IPS-15b (cell line): ENCODE results near the gene ABHD2.
A peak's percentile ranks its signal among the peaks of the same experiment; 100 is the strongest.

Source experiments
- H3K27me3 ChIP-seq: one replicate; pipeline ENCODE4 v1.6.1; 2013; ENCODE audit warnings: low read length; ENCODE audit not compliant: control insufficient read depth, insufficient read depth
- H3K36me3 ChIP-seq: one replicate; pipeline ENCODE4 v1.6.1; 2013; ENCODE audit warnings: low read length; ENCODE audit not compliant: control insufficient read depth, insufficient read depth
- H3K4me1 ChIP-seq: one replicate; pipeline ENCODE4 v1.6.1; 2013; ENCODE audit warnings: mild to moderate bottlenecking, low read length; ENCODE audit not compliant: control insufficient read depth, insufficient read depth
- H3K4me3 ChIP-seq: one replicate; pipeline ENCODE4 v1.5.1; 2013; ENCODE audit warnings: low read depth, low read length
- H3K9ac ChIP-seq: one replicate; pipeline ENCODE4 v1.6.1; 2013; ENCODE audit warnings: low read depth, mild to moderate bottlenecking, low read length
- H3K9me3 ChIP-seq: one replicate; pipeline ENCODE4 v1.6.1; 2013; ENCODE audit warnings: mild to moderate bottlenecking, low read length; ENCODE audit not compliant: control insufficient read depth, insufficient read depth

Gene ABHD2

DNA sequence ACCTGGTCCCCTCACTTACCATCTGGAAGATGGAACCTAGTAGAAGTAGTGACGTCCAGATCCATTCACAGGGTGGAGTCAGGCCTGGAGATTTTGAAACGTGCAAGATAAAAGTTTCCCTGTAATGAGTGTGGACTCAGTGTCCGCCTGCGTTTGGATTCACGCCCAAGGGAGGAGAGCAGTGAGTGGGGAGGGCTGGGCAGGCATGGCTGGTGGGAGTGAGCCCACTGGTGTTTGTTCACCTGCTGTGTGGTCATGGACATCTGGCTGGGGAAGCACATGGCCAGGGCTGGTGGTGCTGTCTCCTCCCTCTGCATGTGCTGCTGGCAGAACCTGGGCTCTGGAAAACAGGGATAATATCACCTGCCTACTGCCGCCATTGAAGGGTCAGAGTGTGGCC, 96.1 kb downstream of the ABHD2 start:
- Histone ChIP-seq H3K4me3 (no peak overlapping the region), H3K4me1 (no peaks in the 10 kb centered on the region), H3K9me3 (no peaks in the 10 kb centered on the region), H3K27me3 (no peaks in the 10 kb centered on the region), H3K36me3 (peaks cover 2% of the 10 kb centered on the region), H3K9ac (no peak overlapping the region)

DNA sequence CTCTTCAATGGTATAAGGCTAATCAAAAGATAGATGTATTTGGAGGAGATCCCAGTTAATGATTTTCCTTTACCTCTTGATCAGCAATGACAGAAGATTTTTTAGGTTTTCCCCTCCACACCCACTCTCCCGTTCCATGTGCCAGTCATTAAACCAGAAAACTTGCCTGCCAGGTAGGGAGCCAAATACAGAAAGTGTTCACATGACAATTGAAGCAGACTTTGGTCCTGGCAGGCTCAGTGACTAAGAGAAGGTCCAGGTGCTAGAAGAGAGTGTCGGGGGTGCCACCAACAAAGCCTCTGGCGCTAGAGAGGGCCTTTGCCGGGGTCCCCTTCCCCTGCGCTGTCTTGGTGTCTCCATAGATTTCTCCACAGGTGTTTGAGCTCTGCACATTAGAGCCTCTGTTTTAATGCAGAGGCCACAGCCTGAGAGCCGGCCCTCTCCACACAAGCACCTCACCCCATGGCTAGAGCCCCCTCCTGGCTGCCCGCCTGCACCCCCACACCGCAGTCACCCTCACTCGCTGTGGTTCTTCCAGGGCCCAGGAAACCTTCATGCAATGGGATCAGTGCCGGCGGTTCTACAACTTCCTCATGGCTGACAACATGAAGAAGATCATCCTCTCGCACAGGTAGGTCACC, 96.8 kb downstream of the ABHD2 start:
- Histone ChIP-seq H3K4me1 (no peaks in the 10 kb centered on the region), H3K9ac (no peak overlapping the region), H3K4me3 (no peak overlapping the region), H3K9me3 (no peaks in the 10 kb centered on the region), H3K36me3 (peaks cover 2% of the 10 kb centered on the region), H3K27me3 (no peaks in the 10 kb centered on the region)

DNA sequence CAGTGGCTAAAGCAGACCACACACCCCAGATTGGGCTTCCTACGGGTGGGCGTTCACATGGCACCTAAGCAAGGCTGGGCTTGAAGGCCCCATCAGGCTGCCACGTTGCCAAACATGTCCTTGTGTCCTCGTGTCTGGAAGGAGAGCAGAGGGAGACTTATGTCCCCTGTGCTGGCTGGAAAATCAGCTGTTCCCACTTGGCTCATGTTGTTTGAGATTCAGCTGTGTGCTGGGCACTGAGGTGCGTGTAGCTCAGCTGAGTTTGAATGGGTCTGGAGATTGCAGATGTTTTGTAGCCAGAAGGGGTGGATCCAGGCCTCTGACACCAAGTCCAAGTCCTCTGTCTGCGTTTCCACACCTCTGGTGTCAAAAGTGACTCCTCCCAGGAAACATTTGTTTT, 98.5 kb downstream of the ABHD2 start:
- no peaks in the 10 kb centered on the region for H3K27me3 ChIP-seq
- no peak overlapping the region for H3K9ac ChIP-seq
- H3K4me1 ChIP-seq = no peaks in the 10 kb centered on the region
- peaks cover 2% of the 10 kb centered on the region for H3K36me3 ChIP-seq
- H3K4me3 ChIP-seq = no peak overlapping the region
- no peaks in the 10 kb centered on the region for H3K9me3 ChIP-seq

DNA sequence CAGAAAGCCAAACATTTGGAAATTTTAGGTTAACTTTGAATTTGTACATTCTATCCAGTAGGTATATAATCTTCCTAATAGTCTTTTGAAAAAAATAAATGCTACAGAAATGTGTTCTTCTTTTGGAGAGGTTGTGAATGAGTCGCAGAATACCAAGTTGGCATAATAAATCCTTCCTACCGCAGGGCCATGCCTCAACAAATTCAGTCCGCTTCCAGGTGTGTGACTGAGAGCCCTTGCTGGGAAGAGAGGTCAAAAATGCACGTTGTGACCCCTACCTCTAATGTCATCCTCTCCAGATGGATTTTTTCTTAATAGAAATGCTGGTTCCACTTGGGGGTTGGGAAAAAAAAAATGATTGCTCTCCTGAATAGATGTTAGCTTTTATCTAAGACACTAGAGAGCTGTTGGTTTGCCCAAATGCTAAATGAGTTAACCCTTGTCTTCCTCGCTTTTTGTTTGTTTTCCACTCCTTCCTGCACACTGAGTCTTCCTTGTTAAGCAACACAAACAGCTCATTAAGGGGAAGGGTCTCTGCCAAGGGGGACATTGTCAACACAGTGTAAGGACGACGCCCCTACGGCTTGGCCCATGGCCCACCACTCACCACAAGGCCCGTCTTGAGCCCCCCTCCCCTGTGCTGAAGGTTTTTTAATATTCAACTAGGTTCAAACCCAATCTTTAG, 99.2 kb downstream of the ABHD2 start:
- H3K4me3 ChIP-seq = no peak overlapping the region
- H3K27me3 ChIP-seq = no peaks in the 10 kb centered on the region
- no peaks in the 10 kb centered on the region for H3K9me3 ChIP-seq
- peaks cover 2% of the 10 kb centered on the region for H3K36me3 ChIP-seq
- no peaks in the 10 kb centered on the region for H3K4me1 ChIP-seq
- no peak overlapping the region for H3K9ac ChIP-seq

DNA sequence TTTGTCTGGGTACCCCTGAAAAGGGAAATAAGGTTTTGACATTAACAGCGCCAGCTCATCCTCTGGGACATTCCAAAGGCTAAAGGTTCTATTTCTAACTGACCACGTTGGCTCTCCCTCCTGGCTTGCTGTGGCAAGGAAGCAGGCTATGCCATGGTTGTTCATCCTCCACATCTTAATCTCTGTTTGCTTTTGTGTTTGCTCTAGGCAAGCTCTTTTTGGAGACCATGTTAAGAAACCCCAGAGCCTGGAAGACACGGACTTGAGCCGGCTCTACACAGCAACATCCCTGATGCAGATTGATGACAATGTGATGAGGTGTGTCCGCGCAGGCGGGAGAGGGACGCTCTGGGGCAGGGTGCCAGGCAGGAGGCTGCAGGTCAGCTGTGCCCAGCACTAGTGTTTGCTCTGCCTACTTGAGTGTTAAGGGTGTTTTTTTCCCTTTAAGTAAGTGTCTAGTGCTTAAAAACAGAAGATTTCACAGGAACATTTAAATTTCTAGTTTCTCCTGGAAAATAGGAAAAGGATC, 99.8 kb downstream of the ABHD2 start:
- H3K9me3 ChIP-seq = no peaks in the 10 kb centered on the region
- H3K36me3 ChIP-seq = peaks cover 2% of the 10 kb centered on the region
- H3K27me3 ChIP-seq = no peaks in the 10 kb centered on the region
- no peak overlapping the region for H3K9ac ChIP-seq
- no peak overlapping the region for H3K4me3 ChIP-seq
- no peaks in the 10 kb centered on the region for H3K4me1 ChIP-seq

DNA sequence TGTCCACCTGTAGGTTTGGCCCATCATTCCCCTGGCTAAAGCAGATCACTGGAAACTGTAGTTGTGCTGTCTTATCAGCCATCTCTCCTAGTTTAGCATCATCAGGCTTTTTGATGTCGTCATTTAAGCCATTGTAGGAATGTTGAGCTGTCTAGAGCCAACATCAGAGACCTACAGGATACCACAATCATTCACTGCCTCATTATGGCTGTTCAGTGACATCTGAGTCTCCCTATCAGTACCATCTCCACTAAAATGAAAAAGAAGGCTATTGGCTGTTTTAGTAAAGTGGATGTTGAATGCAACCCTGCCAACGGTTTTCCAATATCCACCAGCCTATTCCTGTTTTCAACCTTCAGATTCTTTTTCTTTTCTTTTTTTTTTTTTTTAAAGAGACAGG, 103.9 kb downstream of the ABHD2 start:
- Histone ChIP-seq H3K4me3 (no peak overlapping the region), H3K27me3 (no peaks in the 10 kb centered on the region), H3K9ac (no peak overlapping the region), H3K36me3 (peaks cover 2% of the 10 kb centered on the region), H3K4me1 (no peaks in the 10 kb centered on the region), H3K9me3 (no peaks in the 10 kb centered on the region)

DNA sequence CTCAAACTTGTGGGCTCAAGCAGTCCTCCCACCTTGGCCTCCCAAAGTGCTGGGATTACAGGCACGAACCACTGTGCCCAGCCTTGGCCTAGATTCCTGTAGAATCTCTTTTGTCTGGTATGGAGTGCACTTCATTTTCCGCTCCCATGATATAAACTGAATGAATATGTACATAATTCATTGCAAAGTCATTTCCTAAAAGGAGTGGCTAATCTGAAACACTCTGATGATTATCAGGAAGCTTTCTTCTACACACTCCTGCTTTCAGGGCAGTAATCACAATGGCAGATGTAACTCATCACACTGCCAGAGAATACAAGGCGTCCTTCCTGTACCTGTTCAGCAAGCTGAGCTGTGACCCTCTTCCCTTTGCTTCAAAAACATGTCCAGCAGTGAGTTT, 104.5 kb downstream of the ABHD2 start:
- H3K9ac ChIP-seq = no peak overlapping the region
- H3K9me3 ChIP-seq = no peaks in the 10 kb centered on the region
- H3K27me3 ChIP-seq = no peaks in the 10 kb centered on the region
- no peak overlapping the region for H3K4me3 ChIP-seq
- peaks cover 2% of the 10 kb centered on the region for H3K36me3 ChIP-seq
- H3K4me1 ChIP-seq = peaks cover 4% of the 10 kb centered on the region

DNA sequence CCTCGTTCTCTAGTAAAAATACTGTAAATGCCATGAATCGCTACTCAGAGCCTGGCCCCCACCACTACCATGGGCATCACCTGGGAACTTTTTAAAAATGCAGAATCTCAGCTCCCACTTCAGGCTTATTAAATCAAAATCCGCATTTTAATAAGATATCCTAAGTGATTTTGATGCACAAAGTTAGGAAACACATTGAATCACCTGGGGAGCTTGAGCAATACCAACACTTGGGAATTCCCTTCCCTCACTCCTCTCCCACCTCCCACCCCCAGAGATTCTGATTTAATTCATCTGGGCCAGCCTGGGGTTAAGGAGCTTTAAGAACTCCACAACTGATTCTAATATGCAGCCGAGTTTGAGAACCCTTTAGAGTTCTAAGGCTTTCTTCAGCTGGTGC, 106.4 kb downstream of the ABHD2 start:
- Histone ChIP-seq H3K36me3 (no peaks in the 10 kb centered on the region), H3K4me3 (no peak overlapping the region)

DNA sequence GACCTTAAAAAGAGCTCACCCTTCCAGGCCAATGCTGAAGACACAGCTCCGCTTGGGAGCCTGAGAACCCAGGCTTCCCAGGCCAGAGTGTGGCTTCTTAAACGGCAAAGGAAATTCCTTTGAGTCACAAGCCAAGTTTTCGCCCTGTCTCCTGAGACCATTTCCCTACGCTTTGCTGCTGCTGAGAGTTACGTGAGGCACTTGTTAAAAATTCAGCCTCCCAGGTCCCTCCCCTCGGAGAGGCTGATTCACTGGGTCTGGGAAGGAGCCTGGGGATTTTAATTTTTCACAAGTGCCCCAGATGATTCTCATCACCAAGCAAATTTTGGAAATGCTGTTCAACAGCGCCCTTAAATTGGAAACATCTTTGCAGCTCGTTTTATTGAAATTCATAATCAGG, 107.6 kb downstream of the ABHD2 start:
- Histone ChIP-seq H3K9me3 (no peaks in the 10 kb centered on the region), H3K4me3 (no peak overlapping the region), H3K27me3 (no peaks in the 10 kb centered on the region), H3K4me1 (peaks cover 11% of the 10 kb centered on the region), H3K36me3 (no peaks in the 10 kb centered on the region), H3K9ac (no peak overlapping the region)

More for the DNA sequence above, 106.4 kb downstream of the ABHD2 start:
- Histone ChIP-seq H3K9ac (peak overlapping the region; percentile 55), H3K9me3 (no peaks in the 10 kb centered on the region), H3K4me1 (peaks cover 11% of the 10 kb centered on the region), H3K27me3 (no peaks in the 10 kb centered on the region)

DNA sequence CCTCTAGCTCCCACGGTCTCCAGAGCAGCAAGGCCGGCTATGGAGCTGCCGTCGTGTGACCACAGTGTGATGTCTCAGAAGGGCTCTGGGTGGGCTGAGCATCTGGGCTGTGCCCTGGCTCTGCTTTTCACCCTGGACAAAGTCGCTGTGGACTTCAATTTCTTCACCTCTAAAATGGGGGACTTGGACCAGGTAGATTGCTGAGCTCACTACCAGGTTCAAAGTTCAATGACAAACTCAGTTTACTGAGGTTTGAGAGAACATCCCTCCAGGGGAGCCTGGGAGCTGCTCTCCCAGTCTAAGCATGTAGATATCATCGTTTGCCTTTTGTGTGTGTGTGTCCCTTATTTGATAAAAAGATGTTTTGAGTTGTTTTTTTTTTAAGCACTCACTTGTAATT, 108.0 kb downstream of the ABHD2 start:
- no peak overlapping the region for H3K9ac ChIP-seq
- no peak overlapping the region for H3K4me3 ChIP-seq
- no peaks in the 10 kb centered on the region for H3K9me3 ChIP-seq
- no peaks in the 10 kb centered on the region for H3K27me3 ChIP-seq
- H3K36me3 ChIP-seq = no peaks in the 10 kb centered on the region
- peaks cover 11% of the 10 kb centered on the region for H3K4me1 ChIP-seq

DNA sequence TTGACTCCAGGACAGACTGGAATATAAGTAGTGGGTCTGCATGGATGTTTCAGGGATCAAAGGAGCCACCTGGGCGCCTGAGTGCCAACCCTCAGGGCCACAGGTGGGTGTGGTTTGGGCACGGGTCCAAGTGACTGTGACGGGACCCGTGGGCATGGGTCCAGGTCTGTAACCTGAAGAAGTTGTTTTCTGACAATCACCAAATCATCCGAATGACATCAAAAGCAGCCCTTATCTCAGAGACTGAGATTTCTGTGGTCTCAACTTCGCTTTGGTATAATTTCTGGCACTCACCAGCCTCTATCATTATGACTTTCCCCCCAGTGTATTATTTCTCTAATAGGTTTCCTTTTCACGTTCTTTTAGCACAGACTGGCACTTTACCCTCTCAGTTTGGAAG, 108.7 kb downstream of the ABHD2 start:
- Histone ChIP-seq H3K36me3 (no peaks in the 10 kb centered on the region), H3K27me3 (no peaks in the 10 kb centered on the region), H3K9me3 (no peaks in the 10 kb centered on the region), H3K4me3 (no peak overlapping the region), H3K9ac (no peak overlapping the region), H3K4me1 (peaks cover 12% of the 10 kb centered on the region)

DNA sequence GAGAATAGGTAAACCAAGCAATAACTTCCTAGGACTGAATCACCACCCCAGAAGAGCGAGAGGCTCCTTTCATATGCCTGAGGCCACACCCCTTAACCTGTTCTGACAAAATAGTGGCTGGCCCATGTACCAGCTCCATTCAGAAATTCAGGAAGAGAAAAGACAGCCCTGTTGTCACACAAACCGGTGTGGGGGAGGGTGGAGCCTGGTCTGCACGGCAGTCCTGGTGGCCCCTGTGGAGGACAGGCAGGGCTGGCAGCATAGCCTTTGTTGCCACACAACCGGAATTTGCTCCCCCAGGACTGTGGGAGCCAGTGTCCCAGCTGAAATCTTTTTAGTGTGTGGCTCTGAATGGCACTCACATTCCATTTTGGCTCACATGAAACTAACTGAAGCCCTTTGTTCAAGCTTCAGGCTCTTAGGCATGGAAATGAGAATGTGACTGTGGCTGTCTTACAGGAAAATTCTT, 109.3 kb downstream of the ABHD2 start:
- Histone ChIP-seq H3K36me3 (no peaks in the 10 kb centered on the region), H3K9me3 (no peaks in the 10 kb centered on the region), H3K4me1 (peaks cover 17% of the 10 kb centered on the region), H3K9ac (peak overlapping the region; percentile 9), H3K27me3 (no peaks in the 10 kb centered on the region), H3K4me3 (no peak overlapping the region)
